Keratinocyte (primary cell): ENCODE measurements around the gene PDE10A. TPM values are rescaled to one million over a fixed set of nuclear protein-coding genes. Genes with fewer than 3 reads are reported as not detected.

ENCODE experiments used
- DNase-seq: peaks from one replicate; pipeline ENCODE4 v3.0.0-alpha.2; 2011; ENCODE audit warnings: low read depth, missing footprints, low spot score
- FAIRE-seq: peaks from 2 replicates; lab custom pipeline; 2011; peaks lifted over from hg19 to GRCh38; lab: Jason Lieb, UNC
- H2AFZ ChIP-seq: 2 replicates; pipeline ENCODE4 v1.6.0; 2012; ENCODE audit warnings: low read length, control low read depth, inconsistent platforms; ENCODE audit not compliant: control insufficient read depth
- H3K27ac ChIP-seq: 2 replicates; pipeline ENCODE4 v1.5.1; 2011; ENCODE audit warnings: low read length; ENCODE audit not compliant: control insufficient read depth, insufficient read depth
- H3K27me3 ChIP-seq: 3 replicates; pipeline ENCODE4 v1.6.0; 2011; ENCODE audit warnings: low read length; ENCODE audit not compliant: control insufficient read depth, insufficient read depth; ENCODE audit errors: extremely low read depth
- H3K36me3 ChIP-seq, 2 experiments: 2 replicates in 1 of 2; 3 replicates in 1 of 2; pipeline ENCODE4 v1.5.1; 2011; ENCODE audit warnings: low read length in 2 of 2, mild to moderate bottlenecking in 1 of 2; ENCODE audit not compliant: control insufficient read depth in 2 of 2, insufficient read depth in 2 of 2; ENCODE audit errors: extremely low read depth in 1 of 2
- H3K4me1 ChIP-seq: 3 replicates; pipeline ENCODE4 v1.5.1; 2011; ENCODE audit warnings: low read length; ENCODE audit not compliant: control insufficient read depth, insufficient read depth; ENCODE audit errors: extremely low read depth
- H3K4me2 ChIP-seq: 3 replicates; pipeline ENCODE4 v1.6.0; 2011; ENCODE audit warnings: low read depth, low read length; ENCODE audit not compliant: control insufficient read depth, insufficient read depth; ENCODE audit errors: extremely low read depth
- H3K4me3 ChIP-seq, 3 experiments: fragments of 200-600 bp in 1 of 3; sonication (generic) in 1 of 3; 2 replicates in 2 of 3; 3 replicates in 1 of 3; pipeline ENCODE4 v1.5.1; 2011 to 2016; ENCODE audit warnings: low read length in 3 of 3, mild to moderate bottlenecking in 3 of 3, control low read depth in 2 of 3, inconsistent platforms in 1 of 3, low read depth in 1 of 3, mixed read lengths in 1 of 3, mixed run types in 1 of 3, moderate library complexity in 1 of 3; ENCODE audit not compliant: control insufficient read depth in 2 of 3, insufficient read depth in 2 of 3; ENCODE audit errors: extremely low read depth in 1 of 3
- H3K79me2 ChIP-seq: 2 replicates; pipeline ENCODE4 v1.6.0; 2012; ENCODE audit warnings: low read length; ENCODE audit not compliant: control insufficient read depth, insufficient read depth
- H3K9ac ChIP-seq: 3 replicates; pipeline ENCODE4 v1.6.0; 2011; ENCODE audit warnings: low read length; ENCODE audit not compliant: control insufficient read depth, insufficient read depth; ENCODE audit errors: extremely low read depth
- H3K9me1 ChIP-seq: 3 replicates; pipeline ENCODE4 v1.6.0; 2011; ENCODE audit warnings: low read length; ENCODE audit not compliant: control insufficient read depth, insufficient read depth; ENCODE audit errors: extremely low read depth
- H3K9me3 ChIP-seq: 2 replicates; pipeline ENCODE4 v1.5.1; 2012; ENCODE audit warnings: low read depth, low read length; ENCODE audit not compliant: control insufficient read depth
- H4K20me1 ChIP-seq: 3 replicates; pipeline ENCODE4 v1.6.0; 2011; ENCODE audit warnings: low read length; ENCODE audit not compliant: control insufficient read depth, insufficient read depth; ENCODE audit errors: extremely low read depth
- CTCF ChIP-seq, 3 experiments: IDR thresholded peaks in 1 of 3; conservative IDR thresholded peaks in 1 of 3; optimal IDR thresholded peaks in 1 of 3; 2 replicates in 2 of 3; 3 replicates in 1 of 3; pipeline versions ENCODE3 to v1.5.1; 2011; ENCODE audit warnings: low read length in 3 of 3, mild to moderate bottlenecking in 3 of 3, moderate library complexity in 2 of 3, control low read depth in 1 of 3, inconsistent platforms in 1 of 3; ENCODE audit not compliant: insufficient read depth in 2 of 3; ENCODE audit errors: extremely low read depth in 1 of 3
- EZH2 ChIP-seq: IDR thresholded peaks from one replicate; pipeline ENCODE4 v1.6.1; 2012; ENCODE audit warnings: inconsistent platforms, mild to moderate bottlenecking, low read length, moderate library complexity
- dilution Hi-C: fragments of 300-500 bp; cut with MboI; formaldehyde crosslinking; loops from one replicate; pipeline ENCODE4 v1.7.0; 2020; ENCODE audit warnings: low sequenced_read_pairs; ENCODE audit not compliant: extremely low pct_ligation_motif_present
- polyA plus RNA-seq, 5 experiments: library from polyadenylated mRNA; depleted of rRNA in 3 of 5; stranded (reverse) in 3 of 5; stranded (forward) in 1 of 5; unstranded in 1 of 5; fragments of >200 nt; gene quantifications; 1 replicate in 1 of 5; 2 replicates in 3 of 5; 3 replicates in 1 of 5; pipeline versions ENCODE4 v1.2.1 to v1.2.3, GENCODE V29; 2011 to 2012; ENCODE audit warnings: missing spikeins in 2 of 5, low read depth in 1 of 5, low replicate concordance in 1 of 5

The PDE10A gene
- polyA plus RNA-seq, 1 donor (not counting 4 experiments of a cell fraction or from before 2014, with no cell fraction given), result not detected

- H3K4me2 ChIP-seq, result no peak overlapping the region
- no peak for TF ChIP-seq EZH2
- no peak for TF ChIP-seq CTCF (optimal IDR thresholded peaks at IDR 0.05 in 1 of 3, IDR thresholded peaks at IDR 0.05 in 1 of 3, conservative IDR thresholded peaks at IDR 0.05 in 1 of 3; ENCODE audit: extremely low read depth in 1 of 3, insufficient read depth in 2 of 3, low read length in 3 of 3)
- FAIRE-seq, result no peak
These were observed 74.5 kb downstream of the PDE10A start for GRCh38 chr6:165588515-165588914.

GRCh38 chr6:165587206-165587605, 75.8 kb downstream of the PDE10A start:
- H3K9me1 ChIP-seq, result no peaks in the 10 kb centered on the region
- no peak overlapping the region for H3K27ac ChIP-seq
- dilution Hi-C loops, result no loop called here
- TF ChIP-seq CTCF (optimal IDR thresholded peaks at IDR 0.05 in 1 of 3, IDR thresholded peaks at IDR 0.05 in 1 of 3, conservative IDR thresholded peaks at IDR 0.05 in 1 of 3; ENCODE audit: extremely low read depth in 1 of 3, insufficient read depth in 2 of 3, low read length in 3 of 3) (no peak), EZH2 (no peak)
- H3K9ac ChIP-seq, result no peak overlapping the region
- no peaks in the 10 kb centered on the region for H3K79me2 ChIP-seq
- no peak overlapping the region for H2AFZ ChIP-seq
- H3K4me1 ChIP-seq, result no peaks in the 10 kb centered on the region
- DNase-seq, result no peak
- no peaks in the 10 kb centered on the region for H3K36me3 ChIP-seq
- H3K4me3 ChIP-seq, result no peak overlapping the region
- no peaks in the 10 kb centered on the region for H3K27me3 ChIP-seq
- FAIRE-seq, result no peak
- no peaks in the 10 kb centered on the region for H4K20me1 ChIP-seq
- no peak overlapping the region for H3K4me2 ChIP-seq
- H3K9me3 ChIP-seq, result no peaks in the 10 kb centered on the region

More at GRCh38 chr6:165588515-165588914, 74.5 kb downstream of the PDE10A start:
- no peaks in the 10 kb centered on the region for H3K9me1 ChIP-seq
- no peak for DNase-seq
- dilution Hi-C loops, result no loop called here
- no peaks in the 10 kb centered on the region for H3K36me3 ChIP-seq
- no peak overlapping the region for H3K27ac ChIP-seq
- H3K9ac ChIP-seq, result no peak overlapping the region
- H3K79me2 ChIP-seq, result no peaks in the 10 kb centered on the region
- no peak overlapping the region for H2AFZ ChIP-seq
- no peaks in the 10 kb centered on the region for H3K27me3 ChIP-seq
- H3K4me3 ChIP-seq, result no peak overlapping the region
- no peaks in the 10 kb centered on the region for H3K9me3 ChIP-seq
- H3K4me1 ChIP-seq, result no peaks in the 10 kb centered on the region
- no peaks in the 10 kb centered on the region for H4K20me1 ChIP-seq
